ENCODE measurements around the gene HDAC4.

The HDAC4 gene

GRCh38 chr2:239326831-239327535, 73.8 kb downstream of the HDAC4 start:
- H3K4me3 ChIP-seq (ENCODE audit: low read depth in 1 of 2, low read length in 2 of 2), result no peak overlapping the region
- H3K27ac ChIP-seq (ENCODE audit: low read depth, low read length), result no peak overlapping the region
- H3K4me1 ChIP-seq (ENCODE audit: control insufficient read depth in 1 of 2, insufficient read depth in 2 of 2, low read length in 2 of 2), result peaks cover 46 to 48% of the 10 kb centered on the region in 2 donors

GRCh38 chr2:239324456-239324855, 76.4 kb downstream of the HDAC4 start:
- Histone ChIP-seq H3K9ac (ENCODE audit: low read depth in 1 of 2, low read length in 2 of 2) (no peak overlapping the region), H3K36me3 (ENCODE audit: control insufficient read depth in 1 of 2, insufficient read depth in 2 of 2, low read length in 2 of 2) (no peaks in the 10 kb centered on the region), H3K27ac (ENCODE audit: low read depth, low read length) (no peak overlapping the region), H3K4me3 (ENCODE audit: low read depth in 1 of 2, low read length in 2 of 2) (no peak overlapping the region), H3K9me3 (ENCODE audit: control insufficient read depth in 1 of 2, low read length in 2 of 2) (no peaks in the 10 kb centered on the region), H3K27me3 (ENCODE audit: control insufficient read depth in 1 of 2, insufficient read depth in 2 of 2, low read length in 2 of 2) (no peaks in the 10 kb centered on the region), H3K4me1 (ENCODE audit: control insufficient read depth in 1 of 2, insufficient read depth in 2 of 2, low read length in 2 of 2) (peaks cover 44 to 52% of the 10 kb centered on the region in 2 donors)

More at GRCh38 chr2:239326831-239327535, 73.8 kb downstream of the HDAC4 start:
- Histone ChIP-seq H3K9me3 (ENCODE audit: control insufficient read depth in 1 of 2, low read length in 2 of 2) (no peaks in the 10 kb centered on the region), H3K36me3 (ENCODE audit: control insufficient read depth in 1 of 2, insufficient read depth in 2 of 2, low read length in 2 of 2) (no peaks in the 10 kb centered on the region), H3K9ac (ENCODE audit: low read depth in 1 of 2, low read length in 2 of 2) (peak overlapping the region in 1 of 2 donors; percentile 30), H3K27me3 (ENCODE audit: control insufficient read depth in 1 of 2, insufficient read depth in 2 of 2, low read length in 2 of 2) (no peaks in the 10 kb centered on the region)

GRCh38 chr2:239323447-239323846, 77.4 kb downstream of the HDAC4 start:
- H3K4me3 ChIP-seq (ENCODE audit: low read depth in 1 of 2, low read length in 2 of 2), result no peak overlapping the region
- H3K27ac ChIP-seq (ENCODE audit: low read depth, low read length), result no peak overlapping the region
- H3K9ac ChIP-seq (ENCODE audit: low read depth in 1 of 2, low read length in 2 of 2), result no peak overlapping the region
- no peaks in the 10 kb centered on the region for H3K27me3 ChIP-seq (ENCODE audit: control insufficient read depth in 1 of 2, insufficient read depth in 2 of 2, low read length in 2 of 2)
- no peaks in the 10 kb centered on the region for H3K9me3 ChIP-seq (ENCODE audit: control insufficient read depth in 1 of 2, low read length in 2 of 2)
- H3K4me1 ChIP-seq (ENCODE audit: control insufficient read depth in 1 of 2, insufficient read depth in 2 of 2, low read length in 2 of 2), result peaks cover 38 to 49% of the 10 kb centered on the region in 2 donors
- H3K36me3 ChIP-seq (ENCODE audit: control insufficient read depth in 1 of 2, insufficient read depth in 2 of 2, low read length in 2 of 2), result no peaks in the 10 kb centered on the region

- no peaks in the 10 kb centered on the region for H3K36me3 ChIP-seq (ENCODE audit: control insufficient read depth in 1 of 2, insufficient read depth in 2 of 2, low read length in 2 of 2)
- H3K4me3 ChIP-seq (ENCODE audit: low read depth in 1 of 2, low read length in 2 of 2), result no peak overlapping the region
- H3K9ac ChIP-seq (ENCODE audit: low read depth in 1 of 2, low read length in 2 of 2), result no peak overlapping the region
- H3K4me1 ChIP-seq (ENCODE audit: control insufficient read depth in 1 of 2, insufficient read depth in 2 of 2, low read length in 2 of 2), result peaks cover 29 to 42% of the 10 kb centered on the region in 2 donors
- no peak overlapping the region for H3K27ac ChIP-seq (ENCODE audit: low read depth, low read length)
- no peaks in the 10 kb centered on the region for H3K27me3 ChIP-seq (ENCODE audit: control insufficient read depth in 1 of 2, insufficient read depth in 2 of 2, low read length in 2 of 2)
- H3K9me3 ChIP-seq (ENCODE audit: control insufficient read depth in 1 of 2, low read length in 2 of 2), result no peaks in the 10 kb centered on the region
Observed at GRCh38 chr2:239322416-239323086, 78.3 kb downstream of the HDAC4 start.

GRCh38 chr2:239321596-239322415, 79.0 kb downstream of the HDAC4 start:
- Histone ChIP-seq H3K36me3 (ENCODE audit: control insufficient read depth in 1 of 2, insufficient read depth in 2 of 2, low read length in 2 of 2) (no peaks in the 10 kb centered on the region), H3K27ac (ENCODE audit: low read depth, low read length) (no peak overlapping the region), H3K9ac (ENCODE audit: low read depth in 1 of 2, low read length in 2 of 2) (no peak overlapping the region), H3K27me3 (ENCODE audit: control insufficient read depth in 1 of 2, insufficient read depth in 2 of 2, low read length in 2 of 2) (no peaks in the 10 kb centered on the region), H3K4me1 (ENCODE audit: control insufficient read depth in 1 of 2, insufficient read depth in 2 of 2, low read length in 2 of 2) (peaks cover 22 to 42% of the 10 kb centered on the region in 2 donors), H3K9me3 (ENCODE audit: control insufficient read depth in 1 of 2, low read length in 2 of 2) (no peaks in the 10 kb centered on the region), H3K4me3 (ENCODE audit: low read depth in 1 of 2, low read length in 2 of 2) (no peak overlapping the region)

GRCh38 chr2:239318790-239319661, 81.8 kb downstream of the HDAC4 start:
- Histone ChIP-seq H3K4me1 (ENCODE audit: control insufficient read depth in 1 of 2, insufficient read depth in 2 of 2, low read length in 2 of 2) (peaks cover 18 to 39% of the 10 kb centered on the region in 2 donors), H3K36me3 (ENCODE audit: control insufficient read depth in 1 of 2, insufficient read depth in 2 of 2, low read length in 2 of 2) (no peaks in the 10 kb centered on the region), H3K9ac (ENCODE audit: low read depth in 1 of 2, low read length in 2 of 2) (peak overlapping the region in 1 of 2 donors; percentile 55), H3K4me3 (ENCODE audit: low read depth in 1 of 2, low read length in 2 of 2) (peak overlapping the region; percentile 53 to 61), H3K27ac (ENCODE audit: low read depth, low read length) (no peak overlapping the region), H3K27me3 (ENCODE audit: control insufficient read depth in 1 of 2, insufficient read depth in 2 of 2, low read length in 2 of 2) (no peaks in the 10 kb centered on the region), H3K9me3 (ENCODE audit: control insufficient read depth in 1 of 2, low read length in 2 of 2) (no peaks in the 10 kb centered on the region)

- peaks cover 19 to 34% of the 10 kb centered on the region in 2 donors for H3K4me1 ChIP-seq (ENCODE audit: control insufficient read depth in 1 of 2, insufficient read depth in 2 of 2, low read length in 2 of 2)
Observed at GRCh38 chr2:239318151-239318611, 82.6 kb downstream of the HDAC4 start.

GRCh38 chr2:239316562-239317465, 84.0 kb downstream of the HDAC4 start:
- no peaks in the 10 kb centered on the region for H3K27me3 ChIP-seq (ENCODE audit: control insufficient read depth in 1 of 2, insufficient read depth in 2 of 2, low read length in 2 of 2)
- no peaks in the 10 kb centered on the region for H3K36me3 ChIP-seq (ENCODE audit: control insufficient read depth in 1 of 2, insufficient read depth in 2 of 2, low read length in 2 of 2)
- peaks cover 7 to 22% of the 10 kb centered on the region in 2 donors for H3K4me1 ChIP-seq (ENCODE audit: control insufficient read depth in 1 of 2, insufficient read depth in 2 of 2, low read length in 2 of 2)
- H3K9me3 ChIP-seq (ENCODE audit: control insufficient read depth in 1 of 2, low read length in 2 of 2), result no peaks in the 10 kb centered on the region
- peak overlapping the region in 1 of 2 donors; percentile 11 for H3K4me3 ChIP-seq (ENCODE audit: low read depth in 1 of 2, low read length in 2 of 2)
- no peak overlapping the region for H3K9ac ChIP-seq (ENCODE audit: low read depth in 1 of 2, low read length in 2 of 2)
- peak overlapping the region; percentile 53 for H3K27ac ChIP-seq (ENCODE audit: low read depth, low read length)

More at GRCh38 chr2:239318151-239318611, 82.6 kb downstream of the HDAC4 start:
- no peaks in the 10 kb centered on the region for H3K36me3 ChIP-seq (ENCODE audit: control insufficient read depth in 1 of 2, insufficient read depth in 2 of 2, low read length in 2 of 2)
- no peak overlapping the region for H3K4me3 ChIP-seq (ENCODE audit: low read depth in 1 of 2, low read length in 2 of 2)
- no peak overlapping the region for H3K9ac ChIP-seq (ENCODE audit: low read depth in 1 of 2, low read length in 2 of 2)
- no peak overlapping the region for H3K27ac ChIP-seq (ENCODE audit: low read depth, low read length)
- no peaks in the 10 kb centered on the region for H3K9me3 ChIP-seq (ENCODE audit: control insufficient read depth in 1 of 2, low read length in 2 of 2)
- no peaks in the 10 kb centered on the region for H3K27me3 ChIP-seq (ENCODE audit: control insufficient read depth in 1 of 2, insufficient read depth in 2 of 2, low read length in 2 of 2)

- Histone ChIP-seq H3K36me3 (ENCODE audit: control insufficient read depth in 1 of 2, insufficient read depth in 2 of 2, low read length in 2 of 2) (no peaks in the 10 kb centered on the region), H3K27me3 (ENCODE audit: control insufficient read depth in 1 of 2, insufficient read depth in 2 of 2, low read length in 2 of 2) (no peaks in the 10 kb centered on the region), H3K9me3 (ENCODE audit: control insufficient read depth in 1 of 2, low read length in 2 of 2) (no peaks in the 10 kb centered on the region), H3K4me1 (ENCODE audit: control insufficient read depth in 1 of 2, insufficient read depth in 2 of 2, low read length in 2 of 2) (peaks cover 16 to 20% of the 10 kb centered on the region in 2 donors), H3K9ac (ENCODE audit: low read depth in 1 of 2, low read length in 2 of 2) (no peak overlapping the region), H3K4me3 (ENCODE audit: low read depth in 1 of 2, low read length in 2 of 2) (no peak overlapping the region), H3K27ac (ENCODE audit: low read depth, low read length) (no peak overlapping the region)
Observed at GRCh38 chr2:239315308-239315707, 85.5 kb downstream of the HDAC4 start.
